Endometrium (tissue), 2 donors: ENCODE results near the gene MPDZ.
A peak's percentile ranks its signal among the peaks of the same experiment; 100 is the strongest.
"Not testable (repeated sequence)": the region's sequence is repeated elsewhere in the genome, so short reads cannot be mapped to it uniquely, and the experiment has no call there.

Source experiments
- FAIRE-seq: peaks from 2 replicates; lab custom pipeline; 2012; peaks lifted over from hg19 to GRCh38; lab: Jason Lieb, UNC
- donor health status: control.
- donor health status: control.

MPDZ gene

DNA sequence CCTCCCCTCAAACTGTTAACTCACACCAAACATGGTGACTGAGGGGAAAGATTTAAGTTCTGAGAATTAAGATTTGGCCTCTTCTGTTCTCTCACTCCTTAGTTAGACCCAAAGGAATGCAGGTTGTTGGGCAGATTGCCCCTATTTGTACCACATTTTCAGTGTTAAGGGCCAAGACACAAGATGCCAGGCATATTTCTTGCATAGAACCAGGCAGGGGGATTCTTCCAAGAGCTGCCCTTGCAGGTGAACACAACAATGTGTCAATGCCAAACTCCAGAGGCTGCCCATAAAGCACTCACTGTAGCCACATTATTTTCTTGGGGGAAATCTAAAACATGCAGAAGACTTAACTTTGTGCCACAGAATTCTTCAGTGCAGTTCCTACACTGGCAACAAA, 14.7 kb downstream of the MPDZ start:
- FAIRE-seq, result no peak

DNA sequence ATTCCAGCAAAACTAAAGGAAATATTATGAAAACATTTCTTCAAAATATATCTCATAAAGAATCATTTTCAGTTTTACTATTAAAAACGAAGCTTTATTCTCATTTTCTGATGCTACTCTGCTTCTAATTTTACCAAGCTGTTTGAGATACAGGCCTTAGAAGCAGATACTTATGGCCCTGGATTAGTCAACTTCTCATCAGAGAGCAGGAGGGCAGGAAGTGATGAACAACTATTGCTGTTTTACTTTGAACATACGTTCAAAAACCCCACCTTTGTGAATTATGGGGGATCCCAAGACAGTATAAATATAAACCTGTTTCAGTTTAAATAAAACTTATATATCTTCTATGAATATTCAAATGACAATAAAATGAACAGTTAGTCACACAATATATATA, 16.0 kb downstream of the MPDZ start:
- FAIRE-seq, result no peak

DNA sequence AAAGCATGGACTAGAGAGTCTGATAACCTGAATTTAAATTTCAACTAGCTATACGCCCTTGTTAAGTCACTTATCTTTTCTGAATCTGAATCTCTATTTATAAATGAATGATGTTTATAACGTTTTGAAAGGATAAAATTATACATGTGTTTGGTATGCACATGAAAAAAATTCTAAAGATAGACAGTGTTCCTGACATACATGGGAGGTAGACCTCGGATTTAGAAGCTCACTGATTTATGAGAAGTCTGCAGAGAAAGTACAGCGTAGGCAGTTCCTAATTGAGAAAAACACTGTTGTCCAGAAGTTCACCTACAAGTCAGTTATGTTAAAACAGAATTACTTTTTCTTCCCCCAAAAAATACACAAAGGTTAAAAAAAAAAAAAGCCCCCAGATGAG, 26.6 kb downstream of the MPDZ start:
- no peak for FAIRE-seq

DNA sequence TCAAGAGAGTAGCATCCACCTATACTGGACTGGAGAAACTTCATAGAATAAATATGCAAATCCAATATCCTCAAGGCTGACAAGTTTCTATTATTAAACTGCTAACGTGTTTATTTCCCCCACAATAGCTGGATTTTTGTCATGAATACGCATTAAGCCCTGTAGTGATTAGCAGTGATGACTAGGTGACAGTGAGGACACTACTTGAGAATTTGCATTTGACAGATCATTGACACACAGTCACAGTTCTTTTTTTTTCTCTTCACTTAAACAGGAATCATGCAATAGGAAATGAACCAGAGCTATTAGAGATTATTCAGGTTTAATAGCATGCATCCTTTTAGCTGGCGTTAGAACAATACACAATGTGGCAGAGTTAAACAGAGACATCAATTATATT, 35.3 kb downstream of the MPDZ start:
- FAIRE-seq, result no peak

DNA sequence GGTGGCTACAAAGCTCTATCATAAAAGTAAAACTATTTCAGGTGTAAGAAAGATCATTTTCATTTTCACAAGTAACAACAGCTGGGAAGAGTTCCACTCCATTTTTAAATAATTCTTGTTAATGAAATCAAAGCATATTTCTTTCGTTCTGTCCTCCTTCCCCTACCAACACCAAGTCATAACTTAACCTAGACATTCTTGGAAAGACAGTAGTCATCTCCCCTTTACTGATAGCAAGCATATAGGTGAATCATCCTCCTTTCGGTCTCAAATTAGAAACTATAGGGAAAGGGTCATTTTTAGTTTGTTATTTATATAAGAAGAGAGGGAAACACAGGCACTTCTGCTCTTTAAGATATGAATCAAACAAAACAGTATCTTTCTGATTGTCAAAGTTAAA, 38.2 kb downstream of the MPDZ start:
- FAIRE-seq, result no peak

DNA sequence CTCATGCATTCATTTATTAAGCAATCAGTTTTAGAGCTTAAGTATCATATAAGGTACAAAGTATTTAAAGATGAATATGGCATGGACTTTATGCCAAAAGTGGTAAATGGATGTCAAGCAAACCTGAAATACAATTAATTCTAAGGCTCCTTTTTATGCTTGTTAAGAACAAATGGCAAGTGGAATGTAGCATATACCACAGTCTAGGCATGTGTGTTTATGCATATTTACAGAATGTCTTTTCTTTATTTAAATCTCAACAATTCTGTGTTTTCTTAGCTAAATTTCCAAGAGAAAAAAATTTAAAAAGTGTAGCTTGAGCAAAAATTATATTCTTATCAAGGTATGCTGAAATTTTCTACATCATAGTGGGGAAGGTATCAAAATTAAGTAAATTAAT, 39.8 kb downstream of the MPDZ start:
- no peak for FAIRE-seq

DNA sequence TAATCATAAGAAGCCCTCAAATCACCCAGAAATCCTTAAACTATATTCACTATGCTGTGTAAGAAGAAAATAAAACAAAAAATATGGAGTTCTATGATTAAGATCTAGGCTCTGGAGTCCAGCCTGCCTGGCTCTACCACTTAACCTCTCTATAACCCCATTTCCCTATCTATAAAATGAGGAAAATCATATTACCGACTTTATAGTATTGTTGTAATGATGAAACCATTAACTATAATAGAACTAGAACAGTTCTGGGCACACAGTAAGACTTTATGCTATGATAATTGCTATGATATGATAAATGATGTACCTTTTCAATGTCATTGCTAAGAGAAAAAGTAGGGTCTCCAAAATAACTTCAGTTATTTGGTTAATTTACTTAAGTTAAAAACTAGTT, 40.3 kb downstream of the MPDZ start:
- no peak for FAIRE-seq

DNA sequence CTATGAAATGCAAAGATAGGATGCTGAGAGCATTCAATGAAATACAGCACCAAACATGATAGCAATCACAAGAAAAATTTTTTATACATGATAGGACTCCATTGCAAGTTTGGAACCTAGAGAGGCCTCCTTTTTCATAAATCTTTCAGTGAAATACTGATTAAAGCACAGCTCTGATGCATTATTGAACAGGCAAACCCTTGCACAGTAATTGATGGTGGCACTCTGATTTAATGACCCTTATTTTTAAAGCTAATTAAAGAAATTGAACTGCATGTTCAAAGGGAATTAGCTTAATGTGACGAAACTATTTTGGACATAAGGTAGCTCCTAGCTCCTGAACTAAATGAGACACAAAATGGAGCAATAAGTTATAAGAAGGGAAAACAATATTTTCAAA, 44.6 kb downstream of the MPDZ start:
- FAIRE-seq, result no peak

DNA sequence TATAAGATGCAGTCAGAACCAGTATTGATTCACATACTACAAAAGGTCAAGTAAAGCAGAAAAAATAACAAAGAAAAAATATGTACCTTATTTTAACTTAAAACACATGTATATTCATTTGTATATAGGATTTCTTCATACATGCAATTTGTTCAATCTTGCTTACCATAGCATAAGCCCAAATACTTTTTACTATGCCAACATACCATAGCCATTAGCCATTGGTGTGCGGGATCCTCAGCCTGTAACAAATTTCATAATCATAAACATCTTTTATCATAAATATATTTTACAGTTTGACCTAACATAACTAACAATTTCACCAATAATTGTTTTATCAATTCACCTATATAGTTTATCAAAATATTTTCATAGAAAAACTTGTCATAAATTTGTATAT, 51.1 kb downstream of the MPDZ start:
- FAIRE-seq, result peak; percentile 65

DNA sequence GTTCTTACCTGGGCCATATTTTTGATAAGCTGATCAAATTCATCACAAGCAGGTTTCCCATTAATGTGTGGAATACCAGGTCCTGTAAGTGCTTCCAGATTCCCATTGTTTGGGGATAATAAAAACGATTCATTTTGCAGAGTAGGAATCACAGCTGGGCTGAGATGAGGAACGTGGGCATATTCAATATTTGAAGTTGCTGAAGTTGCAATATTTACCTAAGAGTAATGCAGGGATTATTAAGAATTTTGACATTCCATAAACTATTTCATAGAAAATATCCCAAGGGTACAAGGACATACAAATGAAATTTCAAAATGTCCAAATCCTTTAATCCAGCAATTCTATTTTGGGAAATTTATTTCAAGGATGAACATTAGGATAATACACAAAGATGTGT, 55.1 kb downstream of the MPDZ start:
- FAIRE-seq, result no peak

DNA sequence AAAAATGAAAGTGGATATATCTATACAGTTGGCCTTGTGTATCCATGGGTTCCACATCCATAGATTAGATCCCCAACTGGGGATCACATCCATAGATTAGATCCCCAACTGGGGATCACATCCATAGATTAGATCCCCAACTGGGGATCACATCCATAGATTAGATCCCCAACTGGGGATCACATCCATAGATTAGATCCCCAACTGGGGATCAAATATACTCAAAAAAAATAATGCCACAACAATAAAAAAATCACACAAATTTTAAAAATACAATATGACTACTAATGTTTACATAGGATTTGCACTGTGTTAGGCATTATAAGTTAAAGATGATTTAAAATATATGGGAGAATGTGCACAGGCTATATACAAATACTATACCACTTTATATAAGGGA, 56.8 kb downstream of the MPDZ start:
- not testable (repeated sequence) for FAIRE-seq

DNA sequence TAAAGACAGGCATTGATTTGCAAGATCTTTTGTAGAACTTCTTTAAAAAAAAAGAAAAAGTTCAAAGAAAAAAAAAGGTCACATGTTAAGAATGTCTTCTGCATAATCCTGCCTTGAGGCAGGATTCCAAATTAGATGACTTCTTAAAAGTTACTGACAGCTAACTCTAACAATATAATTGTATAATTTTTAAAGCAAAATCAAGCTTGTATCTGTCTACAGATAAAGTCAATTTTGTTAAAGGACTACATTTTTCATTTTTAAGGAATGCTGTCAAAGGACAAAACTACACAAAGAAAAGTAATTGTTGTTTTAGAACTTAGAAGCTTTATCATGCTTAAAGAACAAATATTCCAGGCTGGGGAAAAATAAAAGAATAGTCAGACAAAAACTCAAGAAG, 57.8 kb downstream of the MPDZ start:
- no peak for FAIRE-seq

DNA sequence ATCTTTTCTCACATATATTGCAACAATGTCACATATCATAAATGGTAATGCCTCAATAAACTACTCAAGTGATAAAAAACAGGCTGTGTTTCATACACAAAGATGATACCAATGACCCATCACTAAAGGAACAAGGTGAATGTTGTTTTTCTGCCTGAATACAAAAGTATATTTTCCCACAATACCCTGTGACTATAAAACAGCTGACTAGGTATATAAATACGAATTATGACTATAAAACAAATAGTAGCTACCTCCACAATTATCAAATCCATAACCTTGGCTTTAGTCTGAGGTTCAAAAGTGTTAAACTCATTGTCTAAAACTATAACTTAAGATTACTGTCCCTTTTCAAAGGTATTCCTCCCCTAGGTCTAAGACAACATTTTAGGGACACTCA, 58.7 kb downstream of the MPDZ start:
- no peak for FAIRE-seq

DNA sequence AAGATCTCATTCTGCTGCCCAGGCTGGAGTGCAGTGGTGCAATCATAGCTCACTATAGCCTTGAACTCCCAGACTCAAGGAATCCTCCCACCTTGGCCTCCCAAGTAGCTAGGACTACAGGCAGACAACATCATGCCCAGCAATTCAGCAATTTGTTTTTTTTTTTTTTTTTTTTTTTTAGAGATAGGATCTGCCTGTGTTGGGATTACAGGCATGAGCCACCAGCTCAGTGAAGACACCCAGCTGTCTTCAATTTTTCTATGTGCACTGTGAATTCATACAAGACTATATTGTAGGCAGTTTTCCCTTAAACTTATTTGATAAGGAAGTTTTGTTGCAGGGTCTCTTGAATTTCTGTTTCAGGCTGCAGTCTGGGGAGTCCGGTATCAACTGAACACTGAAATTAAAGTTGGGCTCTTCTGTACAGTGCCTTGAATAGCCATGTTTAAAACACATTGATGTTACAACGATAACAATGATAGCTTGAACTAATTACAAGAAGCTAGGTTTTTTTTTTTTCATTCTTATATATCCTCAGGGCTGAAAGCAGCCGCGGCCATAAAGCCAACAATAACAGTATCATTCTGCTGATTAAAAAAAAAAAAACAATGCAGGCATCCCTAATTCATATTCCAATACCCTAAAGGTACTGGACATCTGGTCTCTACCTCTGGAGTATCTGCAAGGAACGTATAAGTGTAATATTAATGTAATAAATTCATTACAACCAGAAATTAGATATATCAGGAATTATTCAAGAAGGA, 63.5 kb downstream of the MPDZ start:
- FAIRE-seq, result no peak

DNA sequence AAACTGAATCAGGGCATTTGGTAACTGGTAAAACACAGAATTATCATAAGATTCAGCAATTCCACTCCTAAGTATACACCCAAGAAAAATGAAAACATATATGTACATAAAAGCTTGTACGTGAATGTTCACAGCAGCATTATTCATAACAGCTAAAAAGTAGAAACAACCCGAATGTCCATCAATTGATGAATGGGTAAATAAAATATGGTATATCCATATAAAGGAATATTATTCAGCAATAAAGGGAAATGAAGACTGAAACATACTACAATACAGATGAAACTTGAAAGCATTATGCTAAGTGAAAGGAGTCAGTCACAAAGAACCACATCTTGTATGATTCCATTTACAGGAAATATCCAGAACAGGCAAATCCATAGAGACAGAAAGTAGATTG, 65.5 kb downstream of the MPDZ start:
- FAIRE-seq, result no peak

DNA sequence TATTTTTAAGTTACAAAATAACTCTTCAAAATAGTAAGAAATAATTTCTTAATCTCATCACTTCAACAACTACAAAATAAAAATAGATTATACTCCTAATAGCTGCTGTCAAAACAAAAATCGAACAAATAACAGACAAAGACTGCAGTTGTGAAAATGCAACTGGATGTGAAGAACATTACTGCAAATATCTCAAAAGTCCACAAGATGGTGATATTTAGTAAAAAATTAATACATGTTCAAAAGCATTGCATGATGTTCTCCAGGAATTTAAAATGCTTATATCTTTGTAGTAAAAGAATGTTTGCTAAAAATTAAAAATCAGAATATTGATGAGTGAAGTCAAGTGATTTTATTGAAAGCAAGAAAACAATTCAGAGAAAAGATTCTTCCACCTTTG, 66.2 kb downstream of the MPDZ start:
- no peak for FAIRE-seq

DNA sequence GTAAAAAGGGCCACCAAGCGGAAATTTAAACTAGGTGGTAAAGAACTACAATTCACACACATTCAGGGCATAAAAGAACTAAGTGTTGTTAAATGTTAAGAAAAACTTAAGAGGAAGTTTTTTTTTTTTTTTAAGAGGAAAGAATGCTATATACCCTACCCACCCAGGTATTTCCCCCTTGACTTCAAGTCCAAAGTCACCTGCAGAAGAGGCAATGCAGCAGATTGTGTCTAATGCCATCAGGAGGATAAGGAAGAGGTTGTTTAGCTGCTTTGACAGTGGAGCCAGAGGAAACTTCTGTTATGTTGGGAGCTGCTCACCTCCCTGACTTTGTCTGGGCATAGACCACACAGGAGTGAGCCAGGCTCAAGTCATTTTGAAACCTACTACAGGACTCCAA, 69.2 kb downstream of the MPDZ start:
- no peak for FAIRE-seq

DNA sequence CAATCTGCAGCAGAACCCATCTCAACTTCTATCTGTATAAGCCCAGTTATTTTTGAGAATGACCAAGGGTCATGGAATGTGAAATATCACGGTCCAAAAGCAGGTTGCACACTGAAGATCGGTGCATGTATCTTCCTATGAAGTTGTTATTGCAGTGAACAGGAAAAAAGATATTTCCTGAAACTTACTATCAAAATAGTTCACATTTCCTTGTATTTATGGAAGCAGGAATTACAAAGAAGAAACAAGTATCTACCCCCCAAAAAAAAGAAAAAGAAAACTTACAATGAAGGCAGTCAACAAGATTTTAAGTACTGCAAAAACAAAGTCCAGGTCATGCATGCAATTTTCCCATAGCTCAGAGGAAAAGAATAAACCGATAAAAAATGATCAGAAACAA, 70.0 kb downstream of the MPDZ start:
- FAIRE-seq, result no peak

DNA sequence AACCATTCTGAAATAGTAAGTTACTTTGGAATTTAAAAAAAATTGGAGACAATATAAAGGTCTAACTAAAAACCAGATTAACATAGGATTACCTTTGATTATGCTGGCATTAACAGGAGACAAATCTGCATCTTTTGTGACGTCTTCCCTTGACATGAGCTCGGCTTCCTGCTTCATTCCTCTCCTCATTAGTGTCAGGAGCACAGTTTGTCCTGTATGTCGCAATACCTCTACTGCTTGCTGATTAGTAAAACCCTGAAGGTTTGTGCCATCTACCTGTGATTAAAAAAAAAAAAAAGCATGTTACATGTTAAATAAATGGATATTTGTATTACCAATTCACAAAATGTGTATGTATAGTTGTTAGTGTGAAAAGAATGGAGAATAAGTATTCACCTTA, 73.7 kb downstream of the MPDZ start:
- FAIRE-seq, result no peak

DNA sequence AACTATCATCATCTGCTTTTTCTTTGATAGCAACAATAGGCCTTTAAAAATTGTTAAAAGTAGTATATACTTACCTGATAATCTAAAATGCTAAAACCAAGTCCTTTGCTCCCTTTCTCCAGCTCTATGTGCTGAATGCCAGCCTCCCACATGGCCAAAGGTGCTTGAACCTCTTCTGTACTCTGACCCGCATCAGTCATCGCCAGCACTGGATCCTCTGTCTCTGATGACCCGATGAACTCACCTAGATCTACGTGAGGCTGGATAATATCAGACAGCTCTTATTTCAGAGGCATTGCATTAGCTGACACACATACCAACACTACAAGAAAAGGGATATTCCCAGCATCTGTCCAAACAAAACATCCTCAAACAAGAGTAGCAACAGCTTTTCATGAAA, 89.5 kb downstream of the MPDZ start:
- no peak for FAIRE-seq

DNA sequence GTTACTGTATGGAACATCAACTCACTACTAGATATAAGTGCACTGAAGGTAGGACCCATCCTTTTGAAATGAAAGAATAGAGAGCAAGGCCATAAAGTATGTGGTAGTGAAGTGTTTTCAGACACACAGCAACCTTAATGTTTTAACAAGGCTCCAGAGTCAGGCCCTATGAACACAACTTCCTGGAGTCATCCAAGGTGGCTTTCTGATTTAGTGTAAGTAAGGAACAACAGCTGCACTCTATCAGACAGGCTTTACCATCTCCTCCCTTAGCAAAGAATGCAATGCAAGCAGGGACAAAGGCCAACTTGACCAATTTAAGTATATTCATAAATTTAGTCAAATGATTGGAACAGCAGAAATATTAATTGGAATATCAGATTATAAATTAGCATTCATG, 90.1 kb downstream of the MPDZ start:
- FAIRE-seq, result no peak

DNA sequence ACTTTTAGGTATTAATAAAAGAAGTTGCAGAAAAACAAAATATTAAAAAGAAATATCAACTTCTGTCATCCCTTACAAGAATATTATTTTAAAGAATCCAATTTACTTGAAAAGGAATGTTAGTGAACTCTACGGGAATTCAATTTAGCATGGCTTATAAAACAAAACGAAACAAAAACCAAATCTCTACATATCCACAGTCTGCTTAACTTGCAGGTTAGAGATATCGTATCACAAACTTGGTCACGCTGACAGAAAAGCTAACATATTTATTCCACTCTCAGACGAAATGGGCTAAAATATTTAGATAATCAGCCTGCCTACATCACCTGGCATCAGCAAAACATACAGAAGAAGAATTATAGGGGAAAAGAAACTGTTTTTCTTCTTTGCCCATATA, 92.7 kb downstream of the MPDZ start:
- FAIRE-seq, result no peak

DNA sequence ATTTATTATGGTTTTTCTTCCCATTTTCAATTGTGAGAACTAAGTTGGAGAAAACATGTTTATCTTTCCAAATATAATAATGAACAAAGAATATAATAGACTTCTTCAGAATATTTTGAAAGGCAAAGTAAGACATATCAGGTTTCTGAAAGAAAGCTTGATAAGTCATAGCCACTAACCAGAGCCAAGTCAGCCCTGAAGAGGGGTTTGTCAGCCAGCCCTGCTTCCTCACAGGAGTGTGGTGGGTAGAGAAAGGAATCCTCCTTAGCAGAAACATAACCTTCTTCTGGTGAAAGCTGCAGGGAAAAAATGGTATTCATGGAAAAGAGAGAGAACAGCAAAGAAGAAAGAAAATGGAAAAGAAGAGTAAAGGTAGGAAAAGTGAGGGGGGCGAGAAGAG, 93.4 kb downstream of the MPDZ start:
- FAIRE-seq, result no peak

DNA sequence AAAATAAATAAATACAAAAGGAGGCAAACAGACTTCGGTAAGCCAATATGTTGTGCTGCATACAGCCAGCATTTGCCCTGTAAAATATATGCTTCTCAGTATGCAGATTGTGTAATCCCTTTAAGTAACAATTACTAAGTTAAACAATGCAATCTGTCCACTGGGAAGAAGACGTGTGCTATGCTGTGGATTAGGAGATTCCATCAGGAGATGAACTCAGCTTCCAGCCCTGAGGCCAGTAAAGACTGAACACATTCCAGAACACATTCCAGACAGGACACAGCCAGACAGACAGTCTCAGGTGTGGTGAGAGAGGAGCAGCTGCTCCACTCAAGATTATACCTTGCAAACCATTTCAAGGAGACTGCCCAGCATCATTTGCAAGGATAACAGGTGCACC, 97.8 kb downstream of the MPDZ start:
- no peak for FAIRE-seq

DNA sequence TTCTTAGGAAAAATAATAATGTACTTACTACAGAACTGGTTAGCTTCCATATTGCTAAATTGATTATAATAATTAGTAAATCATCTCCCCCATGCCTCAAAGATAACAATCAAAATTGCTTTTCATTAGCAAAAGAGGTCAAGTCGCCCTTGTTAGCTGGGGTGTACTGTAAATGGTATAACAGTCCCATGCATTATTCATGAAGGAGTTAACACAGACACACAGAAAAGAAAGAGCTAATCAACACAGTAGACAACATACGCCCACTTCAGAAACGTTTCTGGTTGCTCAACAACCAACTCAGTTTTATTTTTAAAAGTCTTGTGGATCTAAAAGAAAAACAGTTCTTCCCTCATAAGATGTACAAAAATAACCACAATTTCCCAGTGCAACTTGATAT, 100.2 kb downstream of the MPDZ start:
- no peak for FAIRE-seq
